Astrocyte (in vitro differentiated cells and primary cell): ENCODE results near the gene MYO5B. TPM values are rescaled to one million over a fixed set of nuclear protein-coding genes. Genes with fewer than 3 reads are reported as not detected.

Experiments used
- DNase-seq: peaks from one replicate; pipeline ENCODE4 v3.0.0-alpha.2; 2010; ENCODE audit warnings: low read depth
- FAIRE-seq: peaks from 2 replicates; lab custom pipeline; 2011; peaks lifted over from hg19 to GRCh38; lab: Jason Lieb, UNC
- H2AFZ ChIP-seq: 2 replicates; pipeline ENCODE4 v1.6.0; 2012; ENCODE audit warnings: low read depth, low read length, inconsistent platforms
- H3K27ac ChIP-seq: 2 replicates; pipeline ENCODE4 v1.5.1; 2011; ENCODE audit warnings: low read depth, low read length, inconsistent platforms
- H3K27me3 ChIP-seq: 2 replicates; pipeline ENCODE4 v1.6.0; 2011; ENCODE audit warnings: low read length, inconsistent platforms; ENCODE audit not compliant: insufficient read depth
- H3K36me3 ChIP-seq: 2 replicates; pipeline ENCODE4 v1.5.1; 2011; ENCODE audit warnings: low read length, inconsistent platforms; ENCODE audit not compliant: insufficient read depth
- H3K4me1 ChIP-seq: 2 replicates; pipeline ENCODE4 v1.5.1; 2011; ENCODE audit warnings: low read length, inconsistent platforms; ENCODE audit not compliant: insufficient read depth
- H3K4me2 ChIP-seq: 2 replicates; pipeline ENCODE4 v1.6.0; 2012; ENCODE audit warnings: low read length, inconsistent platforms
- H3K4me3 ChIP-seq: 2 replicates; pipeline ENCODE4 v1.5.1; 2011; ENCODE audit warnings: low read depth, mild to moderate bottlenecking, low read length, inconsistent platforms; ENCODE audit not compliant: insufficient read depth
- H3K79me2 ChIP-seq: 2 replicates; pipeline ENCODE4 v1.6.0; 2012; ENCODE audit warnings: mild to moderate bottlenecking, low read length, inconsistent platforms; ENCODE audit not compliant: insufficient read depth
- H3K9ac ChIP-seq: 2 replicates; pipeline ENCODE4 v1.6.0; 2012; ENCODE audit warnings: mild to moderate bottlenecking, low read length, inconsistent platforms
- H3K9me3 ChIP-seq: 2 replicates; pipeline ENCODE4 v1.5.1; 2012; ENCODE audit warnings: low read depth, mild to moderate bottlenecking, low read length, inconsistent platforms; ENCODE audit not compliant: insufficient read depth
- H4K20me1 ChIP-seq: 2 replicates; pipeline ENCODE4 v1.6.0; 2012; ENCODE audit warnings: low read length, inconsistent platforms; ENCODE audit not compliant: insufficient read depth
- H3K27ac Mint-ChIP-seq: one replicate; pipeline ENCODE4 v1.8.0; 2021; ENCODE audit warnings: mild to moderate bottlenecking, mixed read lengths; ENCODE audit not compliant: unreplicated experiment
- H3K27me3 Mint-ChIP-seq: one replicate; pipeline ENCODE4 v1.8.0; 2021; ENCODE audit warnings: low read depth, mixed read lengths; ENCODE audit not compliant: unreplicated experiment
- H3K36me3 Mint-ChIP-seq: one replicate; pipeline ENCODE4 v1.8.0; 2021; ENCODE audit warnings: low read depth, mixed read lengths; ENCODE audit not compliant: unreplicated experiment
- H3K4me1 Mint-ChIP-seq: one replicate; pipeline ENCODE4 v1.8.0; 2021; ENCODE audit warnings: low read depth, mixed read lengths; ENCODE audit not compliant: unreplicated experiment
- H3K4me3 Mint-ChIP-seq: one replicate; pipeline ENCODE4 v1.8.0; 2021; ENCODE audit warnings: mild to moderate bottlenecking, moderate library complexity, mixed read lengths; ENCODE audit not compliant: unreplicated experiment
- H3K9me3 Mint-ChIP-seq: one replicate; pipeline ENCODE4 v1.8.0; 2021; ENCODE audit warnings: mild to moderate bottlenecking, mixed read lengths; ENCODE audit not compliant: unreplicated experiment
- EZH2 ChIP-seq: IDR thresholded peaks from 2 replicates; pipeline ENCODE4 v1.6.1; 2012; ENCODE audit warnings: mild to moderate bottlenecking, low read length, inconsistent platforms; ENCODE audit not compliant: insufficient read depth
- total RNA-seq: library from RNA; stranded (reverse); gene quantifications from 2 replicates; pipeline ENCODE4 v1.2.1, GENCODE V29; 2021
- TF ChIP-seq, protein P1 (sequence below): IDR thresholded peaks from 2 replicates; pipeline ENCODE4 v1.5.1; 2011; ENCODE audit warnings: low read depth, mild to moderate bottlenecking, inconsistent platforms, low read length, moderate library complexity; ENCODE audit not compliant: insufficient read depth

MYO5B gene
- total RNA-seq, 1 donor from 2014 or later = 8.3 TPM

- H3K27me3 ChIP-seq = no peaks in the 10 kb centered on the region
- Mint-ChIP-seq H3K4me1 (peaks cover 31% of the 10 kb centered on the region), H3K36me3 (peaks cover 5% of the 10 kb centered on the region), H3K9me3 (no peaks in the 10 kb centered on the region), H3K27ac (peak overlapping the region; percentile 89), H3K4me3 (no peak overlapping the region), H3K27me3 (no peaks in the 10 kb centered on the region)
- peaks cover 17% of the 10 kb centered on the region for H3K4me1 ChIP-seq
- H3K4me2 ChIP-seq = no peak overlapping the region
- H2AFZ ChIP-seq = no peak overlapping the region
- H3K36me3 ChIP-seq = no peaks in the 10 kb centered on the region
- no peak for TF ChIP-seq EZH2
- TF ChIP-seq, protein P1, sequence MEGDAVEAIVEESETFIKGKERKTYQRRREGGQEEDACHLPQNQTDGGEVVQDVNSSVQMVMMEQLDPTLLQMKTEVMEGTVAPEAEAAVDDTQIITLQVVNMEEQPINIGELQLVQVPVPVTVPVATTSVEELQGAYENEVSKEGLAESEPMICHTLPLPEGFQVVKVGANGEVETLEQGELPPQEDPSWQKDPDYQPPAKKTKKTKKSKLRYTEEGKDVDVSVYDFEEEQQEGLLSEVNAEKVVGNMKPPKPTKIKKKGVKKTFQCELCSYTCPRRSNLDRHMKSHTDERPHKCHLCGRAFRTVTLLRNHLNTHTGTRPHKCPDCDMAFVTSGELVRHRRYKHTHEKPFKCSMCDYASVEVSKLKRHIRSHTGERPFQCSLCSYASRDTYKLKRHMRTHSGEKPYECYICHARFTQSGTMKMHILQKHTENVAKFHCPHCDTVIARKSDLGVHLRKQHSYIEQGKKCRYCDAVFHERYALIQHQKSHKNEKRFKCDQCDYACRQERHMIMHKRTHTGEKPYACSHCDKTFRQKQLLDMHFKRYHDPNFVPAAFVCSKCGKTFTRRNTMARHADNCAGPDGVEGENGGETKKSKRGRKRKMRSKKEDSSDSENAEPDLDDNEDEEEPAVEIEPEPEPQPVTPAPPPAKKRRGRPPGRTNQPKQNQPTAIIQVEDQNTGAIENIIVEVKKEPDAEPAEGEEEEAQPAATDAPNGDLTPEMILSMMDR = no peak
- H3K9me3 ChIP-seq = no peaks in the 10 kb centered on the region
- no peaks in the 10 kb centered on the region for H3K79me2 ChIP-seq
- H3K9ac ChIP-seq = no peak overlapping the region
- H4K20me1 ChIP-seq = no peaks in the 10 kb centered on the region
- no peak overlapping the region for H3K27ac ChIP-seq
- no peak overlapping the region for H3K4me3 ChIP-seq
- no peak for FAIRE-seq
- DNase-seq = no peak
Observed at GRCh38 chr18:49834258-49834657, 360.7 kb downstream of the MYO5B start.

GRCh38 chr18:49833814-49834213 lies 361.1 kb downstream of the MYO5B start:
- no peaks in the 10 kb centered on the region for H3K79me2 ChIP-seq
- Mint-ChIP-seq H3K4me3 (no peak overlapping the region), H3K27ac (peak overlapping the region; percentile 89), H3K36me3 (peaks cover 6% of the 10 kb centered on the region), H3K27me3 (no peaks in the 10 kb centered on the region), H3K4me1 (peaks cover 27% of the 10 kb centered on the region), H3K9me3 (no peaks in the 10 kb centered on the region)
- TF ChIP-seq EZH2 = no peak
- H3K4me2 ChIP-seq = no peak overlapping the region
- H2AFZ ChIP-seq = no peak overlapping the region
- H4K20me1 ChIP-seq = no peaks in the 10 kb centered on the region
- H3K27me3 ChIP-seq = no peaks in the 10 kb centered on the region
- no peak overlapping the region for H3K9ac ChIP-seq
- DNase-seq = no peak
- H3K9me3 ChIP-seq = no peaks in the 10 kb centered on the region
- no peaks in the 10 kb centered on the region for H3K36me3 ChIP-seq
- H3K27ac ChIP-seq = no peak overlapping the region
- peaks cover 12% of the 10 kb centered on the region for H3K4me1 ChIP-seq
- no peak overlapping the region for H3K4me3 ChIP-seq
- no peak for FAIRE-seq

DNA sequence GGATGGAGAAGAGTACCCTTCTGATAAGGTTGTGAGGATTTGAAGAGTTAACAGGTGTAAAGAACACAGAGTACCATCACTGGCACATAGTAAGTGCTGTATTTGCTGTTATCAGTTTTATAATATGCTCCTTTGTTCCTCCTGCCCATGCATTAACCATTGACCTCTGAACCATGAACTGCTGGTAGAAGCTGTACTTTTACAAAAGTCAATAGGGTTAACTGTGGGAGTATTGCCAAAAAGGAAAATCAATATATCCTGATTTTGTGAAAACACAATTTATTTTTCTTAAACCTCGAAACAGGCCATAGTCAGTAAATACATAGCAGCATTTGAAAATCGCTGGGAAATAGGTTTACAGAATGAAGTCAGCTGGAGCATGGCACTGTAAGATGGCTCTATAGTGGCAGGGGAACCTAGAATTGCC lies 362.7 kb downstream of the MYO5B start:
- Histone ChIP-seq H3K27ac (no peak overlapping the region), H3K9me3 (no peaks in the 10 kb centered on the region), H3K4me3 (no peak overlapping the region), H4K20me1 (no peaks in the 10 kb centered on the region), H3K9ac (no peak overlapping the region), H2AFZ (no peak overlapping the region), H3K4me2 (no peak overlapping the region), H3K4me1 (peaks cover 11% of the 10 kb centered on the region), H3K79me2 (no peaks in the 10 kb centered on the region), H3K36me3 (no peaks in the 10 kb centered on the region), H3K27me3 (no peaks in the 10 kb centered on the region)
- no peak for TF ChIP-seq EZH2
- TF ChIP-seq, protein P1 = no peak
- H3K27me3 Mint-ChIP-seq = no peaks in the 10 kb centered on the region
- DNase-seq (no peak), FAIRE-seq (peak; percentile 32)
- H3K27ac Mint-ChIP-seq = no peak overlapping the region
- no peak overlapping the region for H3K4me3 Mint-ChIP-seq
- peaks cover 4% of the 10 kb centered on the region for H3K9me3 Mint-ChIP-seq
- peaks cover 20% of the 10 kb centered on the region for H3K4me1 Mint-ChIP-seq
- H3K36me3 Mint-ChIP-seq = peaks cover 17% of the 10 kb centered on the region
